Measurements from ENCODE around the gene TMEM273.

GRCh38 chr10:49227406-49227805 is 39.2 kb upstream of the TMEM273 start:
- TF ChIP-seq CTCF (IDR thresholded peaks at IDR 0.05; ENCODE audit: low read depth, low read length) (no peak), EZH2phosphoT487 (IDR thresholded peaks at IDR 0.05; ENCODE audit: low read depth) (no peak)
